GM12874 (cell line): ENCODE data around the gene HAVCR1.

Experiments
- TF ChIP-seq, protein P1 (sequence below): IDR thresholded peaks from 2 replicates; pipeline ENCODE4 v1.5.1; 2011; ENCODE audit warnings: low read depth, mild to moderate bottlenecking, control low read depth, low read length, moderate library complexity; ENCODE audit not compliant: insufficient read depth

The HAVCR1 gene

DNA sequence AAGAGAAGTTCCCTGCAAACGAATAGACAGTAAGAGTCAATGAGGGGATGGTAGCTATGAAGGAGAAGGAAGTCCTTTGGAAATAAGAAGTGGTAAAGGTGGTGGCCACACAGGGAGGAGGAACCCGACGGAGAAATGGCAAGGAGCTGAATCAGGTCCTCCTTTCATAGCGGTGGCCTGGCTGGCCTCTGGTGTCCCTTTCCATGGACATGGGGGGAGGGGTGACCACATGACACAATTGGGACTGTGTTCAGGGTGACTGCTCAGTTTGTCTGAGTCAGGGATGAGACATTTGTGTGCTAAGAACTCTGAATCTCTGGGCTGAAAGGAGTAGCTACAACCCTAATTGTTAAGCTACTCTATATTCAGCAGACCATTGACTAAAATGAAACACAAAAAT, 67.2 kb downstream of the HAVCR1 start:
- TF ChIP-seq, protein P1, sequence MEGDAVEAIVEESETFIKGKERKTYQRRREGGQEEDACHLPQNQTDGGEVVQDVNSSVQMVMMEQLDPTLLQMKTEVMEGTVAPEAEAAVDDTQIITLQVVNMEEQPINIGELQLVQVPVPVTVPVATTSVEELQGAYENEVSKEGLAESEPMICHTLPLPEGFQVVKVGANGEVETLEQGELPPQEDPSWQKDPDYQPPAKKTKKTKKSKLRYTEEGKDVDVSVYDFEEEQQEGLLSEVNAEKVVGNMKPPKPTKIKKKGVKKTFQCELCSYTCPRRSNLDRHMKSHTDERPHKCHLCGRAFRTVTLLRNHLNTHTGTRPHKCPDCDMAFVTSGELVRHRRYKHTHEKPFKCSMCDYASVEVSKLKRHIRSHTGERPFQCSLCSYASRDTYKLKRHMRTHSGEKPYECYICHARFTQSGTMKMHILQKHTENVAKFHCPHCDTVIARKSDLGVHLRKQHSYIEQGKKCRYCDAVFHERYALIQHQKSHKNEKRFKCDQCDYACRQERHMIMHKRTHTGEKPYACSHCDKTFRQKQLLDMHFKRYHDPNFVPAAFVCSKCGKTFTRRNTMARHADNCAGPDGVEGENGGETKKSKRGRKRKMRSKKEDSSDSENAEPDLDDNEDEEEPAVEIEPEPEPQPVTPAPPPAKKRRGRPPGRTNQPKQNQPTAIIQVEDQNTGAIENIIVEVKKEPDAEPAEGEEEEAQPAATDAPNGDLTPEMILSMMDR, result no peak

DNA sequence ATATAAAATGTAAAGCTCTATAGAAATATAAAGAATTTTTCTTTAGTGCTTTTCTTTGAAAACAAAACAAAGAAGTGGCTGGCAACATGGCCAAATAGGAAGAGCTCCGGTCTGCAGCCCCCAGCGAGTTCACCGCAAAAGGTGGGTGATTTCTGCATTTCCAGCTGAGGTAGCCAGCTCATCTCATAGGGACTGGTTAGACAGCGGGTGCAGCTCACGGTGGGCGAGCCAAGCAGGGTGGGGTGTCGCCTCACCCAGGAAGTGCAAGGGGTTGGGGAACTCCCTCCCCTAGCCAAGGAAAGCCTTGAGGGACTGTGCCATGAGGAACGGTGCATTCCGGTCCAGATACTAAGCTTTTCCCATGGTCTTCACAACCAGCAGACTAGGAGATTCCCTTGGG, 74.9 kb downstream of the HAVCR1 start:
- TF ChIP-seq, protein P1, result no peak

DNA sequence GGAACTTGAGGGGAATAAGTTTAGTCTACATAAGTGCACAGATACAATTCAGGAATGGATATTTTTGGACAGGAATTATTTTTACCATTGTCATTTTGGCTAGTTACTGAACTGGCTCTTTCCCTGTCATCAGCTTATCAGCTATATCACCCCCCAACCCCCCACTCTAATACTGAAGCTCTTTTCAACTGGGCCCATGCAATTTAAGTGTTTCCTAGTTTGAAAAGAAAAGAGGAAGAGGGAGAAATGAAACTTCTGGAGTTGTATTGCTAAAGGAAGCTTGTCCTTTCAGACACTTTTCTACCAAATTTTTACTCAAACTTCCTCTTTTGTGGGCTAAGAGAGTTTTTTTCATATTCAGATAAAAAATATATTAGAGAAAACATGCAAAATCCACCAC, 77.4 kb downstream of the HAVCR1 start:
- TF ChIP-seq, protein P1, result no peak
